Activated CD4-positive, alpha-beta T cell treated with anti-CD3 and anti-CD28 coated beads, Interleukin-2, amount 10 ng/mL, durations not matched to agents 7 days and 5 days (primary cell): Measurements from ENCODE around the gene HLA-DMB. TPM values are rescaled to one million over a fixed set of nuclear protein-coding genes. Genes with fewer than 3 reads are reported as not detected.

Experiments used
- CTCF ChIA-PET: fragments of 350-600 bp; sonication (Branson Sonifier 250); formaldehyde crosslinking; loops from one replicate; lab custom pipeline; 2021; ENCODE audit warnings: antibody characterized with exemption; lab: Charles Lee
- POLR2A ChIA-PET: fragments of 350-600 bp; sonication (Branson Sonifier 250); formaldehyde crosslinking; loops from one replicate; lab custom pipeline; 2021; ENCODE audit warnings: antibody characterized with exemption; lab: Charles Lee
- DNase-seq: peaks from one replicate; pipeline ENCODE4 v3.0.0-alpha.2; 2020
- H3K27ac Mint-ChIP-seq: one replicate; pipeline ENCODE4 v1.8.0; 2021; ENCODE audit warnings: mild to moderate bottlenecking, moderate library complexity, mixed read lengths
- H3K27me3 Mint-ChIP-seq: one replicate; pipeline ENCODE4 v1.8.0; 2021; ENCODE audit warnings: mixed read lengths
- H3K36me3 Mint-ChIP-seq: one replicate; pipeline ENCODE4 v1.8.0; 2021; ENCODE audit warnings: low read depth, mixed read lengths
- H3K4me1 Mint-ChIP-seq: one replicate; pipeline ENCODE4 v1.8.0; 2021; ENCODE audit warnings: mixed read lengths
- H3K4me3 Mint-ChIP-seq: one replicate; pipeline ENCODE4 v1.8.0; 2021; ENCODE audit warnings: mild to moderate bottlenecking, moderate library complexity, mixed read lengths
- H3K9me3 Mint-ChIP-seq: one replicate; pipeline ENCODE4 v1.8.0; 2021; ENCODE audit warnings: mixed read lengths
- total RNA-seq, 2 experiments: library from RNA; stranded (reverse); gene quantifications; one replicate each; pipeline ENCODE4 v1.2.3, GENCODE V29; 2021

The HLA-DMB gene
- total RNA-seq, 2 experiments from 2014 or later = 8.1 to 8.5 TPM

GRCh38 chr6:32887616-32888015, 53.2 kb downstream of the HLA-DMB start:
- no peak for DNase-seq
- Mint-ChIP-seq H3K9me3 (no peaks in the 10 kb centered on the region), H3K27ac (no peak overlapping the region), H3K27me3 (peaks cover 20% of the 10 kb centered on the region), H3K4me3 (no peak overlapping the region), H3K4me1 (peaks cover 4% of the 10 kb centered on the region), H3K36me3 (no peaks in the 10 kb centered on the region)
- ChIA-PET CTCF (interaction anchor here (0.6 kb wide), 1 partner anchor 70 kb away, joined by 3 read pairs; no protein-coding TSS in a partner anchor), POLR2A (no interaction called here)

GRCh38 chr6:32886681-32887383, 54.0 kb downstream of the HLA-DMB start:
- Mint-ChIP-seq H3K4me3 (no peak overlapping the region), H3K9me3 (no peaks in the 10 kb centered on the region), H3K4me1 (peaks cover 4% of the 10 kb centered on the region), H3K36me3 (no peaks in the 10 kb centered on the region), H3K27ac (no peak overlapping the region), H3K27me3 (peaks cover 19% of the 10 kb centered on the region)
- CTCF ChIA-PET = interaction anchor here (0.6 to 2.0 kb wide), 6 partner anchors 48 to 98 kb away, joined by 3 to 11 read pairs (median 5); partner anchors contain the start of gene TAP2
- DNase-seq = no peak
- POLR2A ChIA-PET = no interaction called here

DNA sequence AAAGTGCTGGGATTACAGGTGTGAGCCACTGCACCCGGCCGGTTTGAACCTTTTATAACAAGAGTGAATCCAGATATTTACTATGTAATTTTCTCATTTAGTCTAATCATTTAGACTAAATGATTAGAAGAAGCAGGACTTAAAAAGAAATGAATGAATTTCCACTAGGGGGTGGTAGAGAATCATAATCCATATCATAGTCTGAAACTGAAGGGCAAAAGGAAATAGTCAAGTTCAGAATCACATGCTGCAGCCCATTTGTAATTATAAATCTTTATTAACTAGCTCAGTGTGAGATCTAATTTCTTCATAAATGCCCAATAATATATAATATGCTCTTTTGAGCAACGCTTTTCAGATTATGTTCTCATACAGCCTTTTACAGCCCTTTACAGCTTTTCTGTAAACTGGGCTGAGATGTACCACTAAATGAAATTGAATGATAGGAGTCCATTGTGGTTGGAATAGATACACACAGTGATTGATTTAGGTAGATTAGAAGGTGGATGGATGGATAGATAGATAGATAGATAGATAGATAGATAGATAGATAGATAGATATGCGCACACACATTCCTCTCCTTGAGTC, 55.0 kb downstream of the HLA-DMB start:
- H3K4me3 Mint-ChIP-seq = no peak overlapping the region
- peaks cover 4% of the 10 kb centered on the region for H3K4me1 Mint-ChIP-seq
- DNase-seq = no peak
- H3K36me3 Mint-ChIP-seq = peaks cover under 1% of the 10 kb centered on the region
- no peak overlapping the region for H3K27ac Mint-ChIP-seq
- H3K9me3 Mint-ChIP-seq = no peaks in the 10 kb centered on the region
- CTCF ChIA-PET = interaction anchor here (0.5 to 2.0 kb wide), 8 partner anchors 9 to 99 kb away, joined by 3 to 11 read pairs (median 4); partner anchors contain the start of gene TAP2
- peaks cover 14% of the 10 kb centered on the region for H3K27me3 Mint-ChIP-seq
- POLR2A ChIA-PET = no interaction called here

Other genes with a start within 250 kb of the HLA-DMB start
- gene HLA-DQA2, start 199.6 kb downstream of the HLA-DMB start, total RNA-seq = under 1 TPM; 0.27 to 0.62 TPM
- 1 to 10 TPM; 1.3 to 1.8 TPM for gene HLA-DQB2, start 177.5 kb downstream of the HLA-DMB start, total RNA-seq
- gene HLA-DOB, start 124.0 kb downstream of the HLA-DMB start, total RNA-seq = 1 to 10 TPM; 2.4 to 2.9 TPM
- 100 to 1,000 TPM; 332 to 337 TPM for gene TAP2, start 102.3 kb downstream of the HLA-DMB start, total RNA-seq
- gene PSMB8, start 97.0 kb downstream of the HLA-DMB start, total RNA-seq = 100 to 1,000 TPM; 307 to 379 TPM
- 100 to 1,000 TPM; 396 to 441 TPM for gene TAP1, start 87.3 kb downstream of the HLA-DMB start, total RNA-seq
- 100 to 1,000 TPM; 329 to 391 TPM for gene PSMB9, start 86.8 kb downstream of the HLA-DMB start, total RNA-seq
- gene HLA-DMA, start 12.1 kb upstream of the HLA-DMB start, total RNA-seq = 10 to 100 TPM; 24.0 to 26.8 TPM
- 100 to 1,000 TPM; 334 to 383 TPM for gene BRD2, start 27.6 kb upstream of the HLA-DMB start, total RNA-seq
- 1 to 10 TPM; 1.5 to 1.6 TPM for gene HLA-DOA, start 68.6 kb upstream of the HLA-DMB start, total RNA-seq
- gene HLA-DPA1, start 132.6 kb upstream of the HLA-DMB start, total RNA-seq = 10 to 100 TPM; 26.2 to 29.6 TPM
- 10 to 100 TPM; 24.7 to 26.2 TPM for gene HLA-DPB1, start 135.0 kb upstream of the HLA-DMB start, total RNA-seq